Vagina (tissue), 2 donors: ENCODE results near the gene ACOXL. TPM values are rescaled to one million over a fixed set of nuclear protein-coding genes. Genes with fewer than 3 reads are reported as not detected.

Experiments used
- DNase-seq, 2 donors: peaks; one replicate each; pipeline ENCODE4 v3.0.0-alpha.2; 2017; ENCODE audit errors: extremely low spot score in 2 of 2
- H3K27ac ChIP-seq: fragments of 200-600 bp; sonication (generic); one replicate; pipeline ENCODE4 v1.5.1; 2019
- H3K27me3 ChIP-seq: fragments of 200-600 bp; sonication (generic); one replicate; pipeline ENCODE4 v1.5.1; 2019
- H3K36me3 ChIP-seq, 2 donors: fragments of 200-600 bp; sonication (generic); one replicate each; pipeline ENCODE4 v1.5.1; 2017 to 2019
- H3K4me1 ChIP-seq: fragments of 200-600 bp; sonication (generic); one replicate; pipeline ENCODE4 v1.5.1; 2019
- H3K4me3 ChIP-seq, 2 donors: fragments of 200-600 bp; sonication (generic); 1 replicate in 1 of 2; 2 replicates in 1 of 2; pipeline ENCODE4 v1.5.1; 2016 to 2019
- H3K9me3 ChIP-seq: fragments of 200-600 bp; sonication (generic); one replicate; pipeline ENCODE4 v1.5.1; 2019
- POLR2A ChIP-seq, 2 donors: fragments of 450-650 bp; IDR thresholded peaks; one replicate each; pipeline ENCODE4 v1.6.1; 2017; ENCODE audit warnings: antibody characterized with exemption in 2 of 2, mild to moderate bottlenecking in 2 of 2, moderate library complexity in 2 of 2
- POLR2AphosphoS5 ChIP-seq, 2 donors: sonication (generic); formaldehyde crosslinking; IDR thresholded peaks; one replicate each; pipeline ENCODE4 v1.9.0; 2017; ENCODE audit warnings: antibody characterized with exemption in 2 of 2, mild to moderate bottlenecking in 2 of 2, low read depth in 1 of 2; ENCODE audit not compliant: insufficient read depth in 1 of 2
- intact Hi-C: fragments of 100-400 bp; cut with DNase I; formaldehyde crosslinking; loops from one replicate; pipeline ENCODE4 v1.15.1; 2023
- total RNA-seq: library from RNA; depleted of rRNA; stranded (reverse); fragments of >200 nt; gene quantifications from one replicate; pipeline ENCODE4 v1.2.3, GENCODE V29; 2016
- TF ChIP-seq, protein P1 (sequence below), 3 experiments: fragments of 450-650 bp in 2 of 3; fragments of 200-600 bp in 1 of 3; sonication (generic) in 1 of 3; IDR thresholded peaks; one replicate each; pipeline ENCODE4 v1.5.1; 2017 to 2019; ENCODE audit warnings: antibody characterized with exemption in 3 of 3, mild to moderate bottlenecking in 2 of 3, moderate library complexity in 2 of 3

The ACOXL gene
- total RNA-seq, 1 donor from 2014 or later: not detected

DNA sequence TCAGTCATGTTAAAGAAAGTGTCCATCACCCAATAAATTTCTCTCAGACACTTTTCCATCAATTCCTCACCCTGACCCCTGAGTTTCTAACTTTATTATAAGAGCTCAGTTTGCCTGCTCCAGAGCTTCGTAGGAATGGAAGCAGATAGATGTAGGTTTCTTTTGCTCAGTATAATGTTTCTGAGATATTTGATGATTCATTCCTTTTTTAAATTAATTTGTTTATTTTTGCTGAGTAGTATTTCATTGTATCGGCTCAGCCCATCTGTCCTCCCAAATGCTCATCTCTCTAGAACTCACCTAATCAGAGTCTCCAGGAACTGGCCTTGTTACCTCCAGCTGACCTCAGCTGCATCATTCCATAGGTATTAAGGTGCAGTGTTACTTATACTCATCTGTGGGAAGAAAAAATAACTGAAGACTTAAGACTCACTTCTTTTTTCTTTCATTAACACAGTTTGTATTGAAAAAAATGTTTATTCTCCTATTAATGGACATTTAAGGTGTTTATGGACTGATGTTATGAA, 376.4 kb downstream of the ACOXL start:
- Histone ChIP-seq H3K27me3 (no peaks in the 10 kb centered on the region), H3K36me3 (no peaks in the 10 kb centered on the region), H3K4me1 (no peaks in the 10 kb centered on the region), H3K4me3 (no peak overlapping the region), H3K27ac (no peak overlapping the region), H3K9me3 (no peaks in the 10 kb centered on the region)
- DNase-seq: no peak
- intact Hi-C loops: no loop called here
- TF ChIP-seq POLR2AphosphoS5 (IDR thresholded peaks at IDR 0.05; ENCODE audit: insufficient read depth in 1 of 2, low read depth in 1 of 2) (no peak), POLR2A (IDR thresholded peaks at IDR 0.05) (no peak)
- TF ChIP-seq, protein P1, sequence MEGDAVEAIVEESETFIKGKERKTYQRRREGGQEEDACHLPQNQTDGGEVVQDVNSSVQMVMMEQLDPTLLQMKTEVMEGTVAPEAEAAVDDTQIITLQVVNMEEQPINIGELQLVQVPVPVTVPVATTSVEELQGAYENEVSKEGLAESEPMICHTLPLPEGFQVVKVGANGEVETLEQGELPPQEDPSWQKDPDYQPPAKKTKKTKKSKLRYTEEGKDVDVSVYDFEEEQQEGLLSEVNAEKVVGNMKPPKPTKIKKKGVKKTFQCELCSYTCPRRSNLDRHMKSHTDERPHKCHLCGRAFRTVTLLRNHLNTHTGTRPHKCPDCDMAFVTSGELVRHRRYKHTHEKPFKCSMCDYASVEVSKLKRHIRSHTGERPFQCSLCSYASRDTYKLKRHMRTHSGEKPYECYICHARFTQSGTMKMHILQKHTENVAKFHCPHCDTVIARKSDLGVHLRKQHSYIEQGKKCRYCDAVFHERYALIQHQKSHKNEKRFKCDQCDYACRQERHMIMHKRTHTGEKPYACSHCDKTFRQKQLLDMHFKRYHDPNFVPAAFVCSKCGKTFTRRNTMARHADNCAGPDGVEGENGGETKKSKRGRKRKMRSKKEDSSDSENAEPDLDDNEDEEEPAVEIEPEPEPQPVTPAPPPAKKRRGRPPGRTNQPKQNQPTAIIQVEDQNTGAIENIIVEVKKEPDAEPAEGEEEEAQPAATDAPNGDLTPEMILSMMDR (IDR thresholded peaks at IDR 0.05): no peak

DNA sequence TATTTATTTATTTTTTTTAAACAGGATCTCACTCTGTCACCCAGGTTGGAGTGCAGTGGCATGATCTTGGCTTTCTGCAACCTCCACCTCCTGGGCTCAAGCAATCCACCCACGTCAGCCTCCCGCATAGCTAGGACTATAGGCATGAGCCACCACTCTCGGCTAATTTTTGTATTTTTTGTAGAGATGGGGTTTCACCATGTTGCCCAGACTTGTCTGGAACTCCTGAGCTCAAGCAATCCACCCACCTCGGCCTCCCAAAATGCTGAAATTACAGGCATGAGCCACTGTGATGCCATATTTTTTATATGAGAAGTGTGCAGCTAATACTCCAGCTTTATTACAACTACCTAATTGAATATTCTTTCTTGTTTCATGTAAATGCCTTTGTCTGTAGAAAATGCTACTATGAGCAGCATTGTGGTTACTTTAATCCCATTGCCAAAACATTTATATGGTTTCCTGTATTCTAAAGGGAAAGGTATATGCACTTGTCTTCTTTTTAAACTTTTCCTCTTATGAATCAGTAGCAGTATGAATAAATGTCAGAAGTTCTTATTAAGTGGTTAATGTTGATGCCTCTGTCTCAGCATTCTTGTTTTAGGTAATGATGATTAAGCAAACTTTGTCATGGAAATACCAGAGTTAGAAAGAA, 378.9 kb downstream of the ACOXL start:
- intact Hi-C loops: loop anchor here (10.0 kb wide), 1 partner anchor 554 kb away; no protein-coding TSS in a partner anchor
- TF ChIP-seq, protein P1 (IDR thresholded peaks at IDR 0.05): no peak
- TF ChIP-seq POLR2AphosphoS5 (IDR thresholded peaks at IDR 0.05; ENCODE audit: insufficient read depth in 1 of 2, low read depth in 1 of 2): no peak
- no peaks in the 10 kb centered on the region for H3K27me3 ChIP-seq

DNA sequence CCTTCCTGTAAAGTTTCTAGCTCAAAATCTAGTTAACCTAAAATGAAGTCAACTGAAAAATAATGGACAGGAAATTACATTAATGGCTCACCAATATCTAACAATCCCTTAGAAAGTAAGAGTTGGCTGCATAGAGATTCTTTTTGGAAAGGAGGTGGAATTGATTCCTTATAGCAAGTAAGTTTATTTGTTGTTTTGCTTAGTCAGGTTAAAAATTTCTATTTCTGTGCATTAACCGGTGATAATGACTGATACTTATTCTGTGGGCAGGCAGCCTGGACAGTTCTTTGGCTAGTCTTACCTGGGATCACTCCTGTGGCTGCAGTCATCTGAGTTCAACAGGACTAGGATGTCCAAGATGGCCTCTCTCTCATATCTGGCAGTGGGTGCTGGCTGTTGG, 381.5 kb downstream of the ACOXL start:
- H3K4me1 ChIP-seq: peaks cover 18% of the 10 kb centered on the region
- no peaks in the 10 kb centered on the region for H3K27me3 ChIP-seq
- H3K4me3 ChIP-seq: no peak overlapping the region
- intact Hi-C loops: loop anchor here (10.0 kb wide), 1 partner anchor 551 kb away; no protein-coding TSS in a partner anchor
- no peak overlapping the region for H3K27ac ChIP-seq
- no peak for DNase-seq
- no peaks in the 10 kb centered on the region for H3K36me3 ChIP-seq
- TF ChIP-seq, protein P1 (IDR thresholded peaks at IDR 0.05): no peak
- TF ChIP-seq POLR2AphosphoS5 (IDR thresholded peaks at IDR 0.05; ENCODE audit: insufficient read depth in 1 of 2, low read depth in 1 of 2) (no peak), POLR2A (IDR thresholded peaks at IDR 0.05) (no peak)
- no peaks in the 10 kb centered on the region for H3K9me3 ChIP-seq

More for the DNA sequence above, 378.9 kb downstream of the ACOXL start:
- no peaks in the 10 kb centered on the region for H3K4me1 ChIP-seq
- H3K27ac ChIP-seq: no peak overlapping the region
- no peak for DNase-seq
- no peak overlapping the region for H3K4me3 ChIP-seq
- no peaks in the 10 kb centered on the region for H3K9me3 ChIP-seq
- no peaks in the 10 kb centered on the region for H3K36me3 ChIP-seq

DNA sequence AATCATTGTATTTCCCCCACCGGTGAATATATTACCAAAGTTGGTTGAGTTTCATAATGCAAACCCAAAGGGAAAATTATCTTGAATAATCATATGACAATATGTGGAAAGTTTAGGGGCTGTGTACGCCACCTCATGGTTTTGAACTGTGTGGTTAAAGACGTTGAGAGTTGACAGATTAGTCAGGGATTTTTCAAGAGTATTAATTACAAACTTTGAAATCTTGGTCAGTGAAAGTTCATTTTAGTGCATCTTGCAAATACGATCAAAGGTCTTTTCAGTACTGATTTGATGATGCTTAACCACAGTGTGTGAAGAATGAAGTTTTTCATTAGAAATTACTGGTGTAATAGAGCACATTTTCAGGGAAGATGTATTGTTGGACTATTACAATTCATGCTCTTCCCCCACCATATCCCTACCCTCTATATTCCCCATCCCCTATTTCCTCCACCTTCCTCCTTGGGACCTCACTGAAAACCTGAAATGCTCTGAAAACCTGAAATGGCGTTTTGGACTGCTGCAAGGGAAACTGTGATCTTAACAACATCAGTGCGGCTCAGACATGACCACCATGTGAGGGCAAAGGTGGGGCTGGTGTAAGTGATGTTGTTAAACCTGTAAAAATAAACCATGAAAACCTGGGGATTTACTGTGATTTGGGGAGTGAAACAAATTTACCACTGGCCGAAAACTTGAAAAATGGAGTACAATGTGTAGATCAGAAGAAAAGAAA, 383.8 kb downstream of the ACOXL start:
- DNase-seq: no peak
- no peak overlapping the region for H3K4me3 ChIP-seq
- no peak overlapping the region for H3K27ac ChIP-seq
- no peaks in the 10 kb centered on the region for H3K27me3 ChIP-seq
- TF ChIP-seq, protein P1 (IDR thresholded peaks at IDR 0.05): no peak
- TF ChIP-seq POLR2AphosphoS5 (IDR thresholded peaks at IDR 0.05; ENCODE audit: insufficient read depth in 1 of 2, low read depth in 1 of 2) (no peak), POLR2A (IDR thresholded peaks at IDR 0.05) (no peak)
- no peaks in the 10 kb centered on the region for H3K9me3 ChIP-seq
- no peaks in the 10 kb centered on the region for H3K36me3 ChIP-seq
- H3K4me1 ChIP-seq: peaks cover 36% of the 10 kb centered on the region
- intact Hi-C loops: loop anchor here (10.0 kb wide), 1 partner anchor 549 kb away; no protein-coding TSS in a partner anchor
